Suppressor macrophage (primary cell): Measurements from ENCODE around the gene LYRM7.
"Not testable (repeated sequence)": the region's sequence is repeated elsewhere in the genome, so short reads cannot be mapped to it uniquely, and the experiment has no call there.

Source experiments
- DNase-seq, 4 experiments: peaks; one replicate each; pipeline ENCODE4 v3.0.0-alpha.2; 2020 to 2022

LYRM7 gene

GRCh38 chr5:131221888-131222287, 51.1 kb downstream of the LYRM7 start:
- DNase-seq = peak; percentile 33 to 72 (median 54)

- no peak for DNase-seq
These were observed 52.0 kb downstream of the LYRM7 start for GRCh38 chr5:131222731-131223130.

- no peak for DNase-seq
These were observed 53.1 kb downstream of the LYRM7 start for GRCh38 chr5:131223751-131224386.

GRCh38 chr5:131224387-131225201, 53.9 kb downstream of the LYRM7 start:
- DNase-seq = peak; percentile 75 to 92 (median 86)

GRCh38 chr5:131225282-131225974, 54.7 kb downstream of the LYRM7 start:
- DNase-seq = no peak

- DNase-seq = no peak
These were observed 56.2 kb downstream of the LYRM7 start for GRCh38 chr5:131226899-131227298.

- DNase-seq = peak in 1 of 4 experiments; percentile 16
These were observed 57.9 kb downstream of the LYRM7 start for GRCh38 chr5:131228646-131229045.

- no peak for DNase-seq
These were observed 58.9 kb downstream of the LYRM7 start for GRCh38 chr5:131229623-131230022.

GRCh38 chr5:131230406-131230805, 59.7 kb downstream of the LYRM7 start:
- DNase-seq = no peak

- peak in 3 of 4 experiments; percentile 17 to 63 (median 62) for DNase-seq
These were observed 68.9 kb downstream of the LYRM7 start for GRCh38 chr5:131239686-131240085.

- DNase-seq = peak; percentile 51 to 90 (median 66)
These were observed 72.0 kb downstream of the LYRM7 start for GRCh38 chr5:131242728-131243255.

GRCh38 chr5:131245312-131245711, 74.6 kb downstream of the LYRM7 start:
- DNase-seq = no peak

- no peak for DNase-seq
These were observed 75.2 kb downstream of the LYRM7 start for GRCh38 chr5:131245948-131246347.

GRCh38 chr5:131246504-131246903, 75.8 kb downstream of the LYRM7 start:
- DNase-seq = no peak

- DNase-seq = peak in 3 of 4 experiments; percentile 19 to 48 (median 26)
These were observed 80.2 kb downstream of the LYRM7 start for GRCh38 chr5:131250751-131251475.

- DNase-seq = peak; percentile 86 to 95 (median 90)
These were observed 82.1 kb downstream of the LYRM7 start for GRCh38 chr5:131252824-131253171.

GRCh38 chr5:131254025-131254424, 83.3 kb downstream of the LYRM7 start:
- DNase-seq = not testable (repeated sequence)

- DNase-seq = no peak
These were observed 84.0 kb downstream of the LYRM7 start for GRCh38 chr5:131254741-131255140.
